Stimulated activated CD4-positive, alpha-beta T cell treated with anti-CD3 and anti-CD28 coated beads, TNF-alpha, amount 100 ng/mL, for 1 hour (primary cell): ENCODE results near the gene TTC24.
"Not testable (repeated sequence)": the region's sequence is repeated elsewhere in the genome, so short reads cannot be mapped to it uniquely, and the experiment has no call there.

ENCODE experiments used
- DNase-seq, 3 donors: peaks; one replicate each; pipeline ENCODE4 v3.0.0-alpha.2; 2020; ENCODE audit warnings: low read depth in 3 of 3, low spot score in 1 of 3

The TTC24 gene

GRCh38 chr1:156586323-156586722 is 6.8 kb downstream of the TTC24 start:
- DNase-seq = no peak

- DNase-seq = no peak
These were observed 7.5 kb downstream of the TTC24 start for GRCh38 chr1:156586892-156587477.

GRCh38 chr1:156587927-156588326 is 8.4 kb downstream of the TTC24 start:
- DNase-seq = not testable (repeated sequence)

GRCh38 chr1:156589546-156589945 is 10.0 kb downstream of the TTC24 start:
- DNase-seq = no peak

- no peak for DNase-seq
These were observed 11.0 kb downstream of the TTC24 start for GRCh38 chr1:156590326-156591180.

- no peak for DNase-seq
These were observed 11.6 kb downstream of the TTC24 start for GRCh38 chr1:156591181-156591431.

- peak in 2 of 3 donors; percentile 36 to 57 for DNase-seq
These were observed 12.1 kb downstream of the TTC24 start, which contains the start of gene NAXE for GRCh38 chr1:156591432-156592157. NAXE (plus strand) TSS chr1:156591776; CDS start chr1:156591805, 29 bp downstream.

- no peak for DNase-seq
These were observed 12.8 kb downstream of the TTC24 start for GRCh38 chr1:156592158-156592909.

- DNase-seq = no peak
These were observed 13.6 kb downstream of the TTC24 start for GRCh38 chr1:156592910-156593660.

- no peak for DNase-seq
These were observed 14.1 kb downstream of the TTC24 start for GRCh38 chr1:156593661-156593989.

GRCh38 chr1:156594190-156594589 is 14.7 kb downstream of the TTC24 start:
- no peak for DNase-seq

GRCh38 chr1:156595016-156595415 is 15.5 kb downstream of the TTC24 start:
- no peak for DNase-seq

GRCh38 chr1:156596426-156596825 is 16.9 kb downstream of the TTC24 start:
- no peak for DNase-seq

- DNase-seq = no peak
These were observed 18.6 kb downstream of the TTC24 start for GRCh38 chr1:156598125-156598524.

- DNase-seq = no peak
These were observed 19.4 kb downstream of the TTC24 start for GRCh38 chr1:156598731-156599432.

GRCh38 chr1:156599811-156600210 is 20.3 kb downstream of the TTC24 start:
- no peak for DNase-seq

- DNase-seq = no peak
These were observed 21.2 kb downstream of the TTC24 start for GRCh38 chr1:156600733-156601121.

- DNase-seq = peak; percentile 37 to 55 (median 48)
These were observed 21.8 kb downstream of the TTC24 start, which contains the start of gene GPATCH4 for GRCh38 chr1:156601122-156601830. GPATCH4 (minus strand) TSS chr1:156601479.

GRCh38 chr1:156601892-156602291 is 22.4 kb downstream of the TTC24 start:
- no peak for DNase-seq
